CD4-positive, alpha-beta T cell treated with Interleukin-4 for 1 hour (primary cell): ENCODE data around the gene RALGPS1.
A peak's percentile ranks its signal among the peaks of the same experiment; 100 is the strongest.

ENCODE experiments used
- DNase-seq, 2 donors: peaks; one replicate each; pipeline ENCODE4 v3.0.0-alpha.2; 2020 to 2022

Gene RALGPS1

DNA sequence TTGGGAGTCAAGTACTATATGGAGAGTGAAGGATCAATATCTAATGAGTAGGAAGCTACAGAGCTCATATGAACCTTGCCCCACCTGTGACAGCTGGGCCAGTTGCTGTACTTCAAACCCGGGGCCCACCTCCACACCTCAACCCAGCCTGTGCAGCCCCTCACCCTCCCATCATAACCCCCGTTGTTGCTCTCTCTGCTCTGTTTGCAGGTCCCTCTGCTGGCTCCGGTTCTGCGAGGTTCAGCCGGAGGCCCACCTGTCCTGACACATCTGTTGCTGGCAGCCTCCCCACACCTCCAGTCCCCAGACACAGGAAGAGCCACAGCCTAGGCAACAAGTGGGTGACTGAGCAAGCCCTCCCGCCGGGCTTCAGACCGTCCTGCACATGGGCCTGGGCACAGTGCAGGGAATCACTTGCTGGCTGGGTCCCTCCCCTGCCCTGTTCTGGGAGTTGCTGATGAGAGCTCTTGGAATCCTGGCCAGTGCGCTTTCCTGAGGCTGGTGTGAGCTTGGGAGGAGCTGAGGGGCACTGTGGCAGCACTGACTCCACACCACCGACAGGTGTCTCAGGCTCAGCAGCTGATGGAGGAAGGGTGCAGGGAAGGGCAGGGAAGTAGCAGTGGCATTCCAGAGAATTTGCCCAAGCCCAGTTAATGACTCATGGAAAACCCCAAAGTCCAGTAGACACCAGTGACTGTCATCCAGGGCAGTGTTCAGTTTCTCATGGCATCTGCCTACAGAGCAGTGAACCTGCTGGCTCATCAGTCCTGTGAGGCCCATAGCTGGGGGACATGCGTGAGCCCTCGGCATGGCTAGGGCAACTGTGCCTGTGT, 280.5 kb downstream of the RALGPS1 start:
- no peak for DNase-seq

DNA sequence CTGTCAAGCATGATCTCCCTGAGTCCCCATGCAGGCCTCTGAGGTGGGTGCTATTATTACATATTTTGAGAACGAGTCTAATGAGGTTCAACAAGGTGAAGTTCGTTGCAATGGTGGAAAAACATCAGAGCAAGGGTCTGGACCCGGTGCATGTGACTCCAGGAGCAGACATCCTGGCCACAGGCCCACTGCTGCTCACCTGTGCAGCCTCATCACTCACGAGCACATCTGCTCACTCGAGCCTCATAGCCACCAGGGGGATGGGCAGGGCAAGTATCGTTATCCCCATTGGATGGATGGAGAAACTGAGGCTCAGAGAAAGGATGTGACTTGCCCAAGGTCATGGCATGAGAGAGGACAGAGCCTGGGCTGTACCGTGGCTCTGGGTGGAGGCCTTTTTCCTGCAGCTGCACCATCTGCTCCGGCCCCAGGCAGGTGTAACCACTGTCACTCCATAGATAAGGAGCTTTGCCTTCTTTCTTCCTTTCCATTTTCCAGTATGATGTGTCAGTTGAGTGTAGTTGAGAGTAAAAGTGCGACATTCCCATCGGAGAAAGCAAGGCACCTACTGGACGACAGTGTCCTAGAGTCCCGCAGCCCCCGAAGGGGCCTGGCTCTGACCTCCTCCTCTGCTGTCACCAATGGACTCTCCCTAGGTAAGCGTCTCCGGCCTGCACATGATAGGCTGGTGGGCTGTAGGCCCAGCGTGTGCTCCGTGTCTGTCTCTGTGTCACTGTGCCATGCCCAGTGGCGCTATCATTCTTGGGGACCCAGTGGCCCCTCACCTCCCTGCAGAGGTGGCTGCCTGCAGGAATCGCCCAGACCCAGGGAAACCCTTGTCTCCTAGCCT, 281.6 kb downstream of the RALGPS1 start:
- DNase-seq = no peak

DNA sequence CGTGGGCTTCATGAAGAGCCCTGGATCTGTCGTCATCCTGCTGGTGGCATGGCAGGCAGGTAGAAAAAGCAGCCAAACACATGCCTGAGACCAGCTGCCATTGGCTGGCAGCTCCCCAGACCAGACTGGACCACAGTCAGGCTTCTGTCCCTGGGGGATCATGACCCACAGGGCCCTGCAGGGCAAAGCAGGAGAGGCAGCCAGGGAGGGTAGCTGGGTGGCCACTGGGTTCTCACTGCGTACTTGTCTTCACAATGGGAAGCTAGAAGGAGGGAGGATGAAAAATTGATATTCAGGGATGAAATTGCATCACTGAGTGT, 282.2 kb downstream of the RALGPS1 start:
- DNase-seq = no peak

DNA sequence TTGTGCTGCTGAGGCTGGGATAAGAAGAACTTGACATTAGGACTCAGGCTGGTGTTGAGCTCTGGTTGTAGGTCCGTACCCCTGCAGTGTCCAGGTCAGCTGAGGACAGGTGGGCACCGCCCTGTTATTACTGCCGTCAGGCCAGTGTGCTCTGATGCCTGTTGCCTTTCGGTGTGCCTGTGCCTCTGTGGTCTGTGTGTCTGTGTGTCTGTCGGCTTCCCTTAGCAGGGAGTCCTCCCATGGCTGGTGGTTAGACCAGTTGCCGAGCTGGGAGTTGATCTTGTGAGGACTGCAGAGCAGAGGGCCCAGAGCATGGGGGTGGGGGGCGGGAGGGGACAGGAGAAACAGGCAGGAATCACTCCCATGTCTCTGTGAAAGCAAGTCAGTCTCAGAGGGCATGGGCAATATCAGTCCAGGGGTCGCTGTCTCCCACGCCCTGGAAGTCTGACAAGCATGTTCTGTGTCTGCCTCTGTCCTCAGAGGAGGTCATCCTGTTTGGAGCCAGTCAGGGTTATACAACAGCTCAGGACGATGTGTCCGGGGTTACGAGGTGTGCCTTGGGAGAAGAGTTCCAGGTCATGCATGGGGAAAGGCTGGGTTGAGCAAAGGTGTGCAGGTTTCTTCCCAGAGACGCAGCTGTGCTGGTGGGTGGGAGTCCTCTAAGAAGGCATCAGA, 282.7 kb downstream of the RALGPS1 start:
- DNase-seq = no peak

DNA sequence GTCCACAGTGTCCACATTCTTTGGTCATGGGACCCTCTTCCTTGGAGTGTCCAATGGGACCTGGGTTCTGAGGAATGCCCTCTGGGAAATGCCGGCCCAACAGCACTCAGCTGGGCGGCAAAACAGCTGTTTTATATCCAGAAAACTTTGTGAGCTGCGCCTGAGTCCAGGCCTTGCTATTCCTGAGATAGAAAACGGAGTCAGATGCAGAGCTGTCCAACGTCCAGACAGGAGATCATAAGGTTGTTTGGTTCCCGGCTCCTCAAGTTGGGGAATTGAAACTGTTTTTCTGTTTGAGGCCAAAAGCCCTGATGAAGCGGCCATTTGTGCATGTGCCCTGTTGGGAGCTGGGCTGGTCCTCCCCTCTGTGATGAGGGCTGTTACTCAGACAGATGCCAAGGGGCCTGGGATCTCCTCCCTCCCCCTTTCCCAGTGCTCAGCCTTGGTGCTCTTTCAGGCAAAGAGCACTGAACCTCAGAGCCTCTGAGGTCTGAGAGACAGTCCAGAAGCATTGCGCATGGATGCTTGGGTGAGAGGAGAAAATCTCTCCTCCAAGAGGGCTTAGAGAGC, 283.4 kb downstream of the RALGPS1 start:
- no peak for DNase-seq

DNA sequence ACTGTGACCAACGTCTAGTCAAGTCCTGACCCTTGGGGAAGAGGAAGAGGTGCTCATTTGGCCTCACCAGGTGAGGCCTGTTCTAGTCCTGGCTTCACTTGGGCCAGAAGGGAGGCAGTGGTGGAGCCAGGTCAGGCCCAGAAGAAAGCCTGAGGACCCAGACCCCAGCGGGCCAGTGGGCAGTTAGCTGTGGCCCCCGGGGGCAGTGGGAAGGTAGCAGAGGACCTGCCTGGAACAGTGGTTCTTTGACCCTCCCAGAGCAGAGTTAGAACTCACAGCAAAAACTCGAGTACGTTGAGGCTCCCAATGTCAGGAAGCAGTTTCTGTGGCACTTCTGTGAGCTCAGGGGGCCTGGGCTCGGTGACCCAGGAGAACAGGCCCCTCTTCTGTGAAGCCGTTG, 284.0 kb downstream of the RALGPS1 start:
- DNase-seq = no peak

DNA sequence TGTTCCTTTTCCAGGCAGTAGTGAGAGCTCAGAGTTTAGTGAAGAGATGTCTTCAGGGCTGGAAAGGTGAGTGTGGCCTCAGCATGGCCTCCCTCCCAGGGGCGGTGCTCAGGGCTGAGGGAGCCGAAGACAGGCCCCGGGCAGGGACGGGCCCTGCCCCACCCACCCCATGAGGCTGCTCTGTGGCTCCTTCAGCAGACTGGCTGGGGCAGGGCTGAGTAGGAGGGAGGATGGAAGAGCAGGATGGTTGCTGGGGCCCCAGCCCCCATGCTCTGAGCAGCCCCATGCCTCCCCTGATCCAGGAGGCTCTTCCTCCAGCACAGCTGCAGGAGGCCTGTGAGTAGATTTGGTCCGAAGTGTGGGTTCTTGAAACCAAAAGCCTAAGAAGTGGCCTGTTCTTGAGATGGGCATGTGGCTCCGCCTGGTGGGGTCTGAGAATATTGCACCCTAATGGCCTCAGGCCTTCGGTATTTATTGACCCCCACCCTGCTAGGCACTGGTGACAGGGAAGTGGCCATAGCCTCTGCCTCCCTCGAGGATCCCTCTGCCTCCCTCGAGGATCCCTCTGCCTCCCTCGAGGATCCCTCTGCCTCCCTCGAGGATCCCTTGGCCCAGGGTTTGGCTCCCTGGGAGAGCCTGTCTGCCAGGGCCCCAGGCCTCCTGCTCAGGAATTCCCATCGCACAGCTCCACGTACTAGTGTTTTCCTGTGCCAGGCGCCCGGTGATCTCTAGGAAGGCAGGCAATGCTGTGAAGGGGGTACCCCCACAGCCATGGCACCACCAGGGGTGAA, 284.6 kb downstream of the RALGPS1 start:
- DNase-seq = peak; percentile 75 to 77

DNA sequence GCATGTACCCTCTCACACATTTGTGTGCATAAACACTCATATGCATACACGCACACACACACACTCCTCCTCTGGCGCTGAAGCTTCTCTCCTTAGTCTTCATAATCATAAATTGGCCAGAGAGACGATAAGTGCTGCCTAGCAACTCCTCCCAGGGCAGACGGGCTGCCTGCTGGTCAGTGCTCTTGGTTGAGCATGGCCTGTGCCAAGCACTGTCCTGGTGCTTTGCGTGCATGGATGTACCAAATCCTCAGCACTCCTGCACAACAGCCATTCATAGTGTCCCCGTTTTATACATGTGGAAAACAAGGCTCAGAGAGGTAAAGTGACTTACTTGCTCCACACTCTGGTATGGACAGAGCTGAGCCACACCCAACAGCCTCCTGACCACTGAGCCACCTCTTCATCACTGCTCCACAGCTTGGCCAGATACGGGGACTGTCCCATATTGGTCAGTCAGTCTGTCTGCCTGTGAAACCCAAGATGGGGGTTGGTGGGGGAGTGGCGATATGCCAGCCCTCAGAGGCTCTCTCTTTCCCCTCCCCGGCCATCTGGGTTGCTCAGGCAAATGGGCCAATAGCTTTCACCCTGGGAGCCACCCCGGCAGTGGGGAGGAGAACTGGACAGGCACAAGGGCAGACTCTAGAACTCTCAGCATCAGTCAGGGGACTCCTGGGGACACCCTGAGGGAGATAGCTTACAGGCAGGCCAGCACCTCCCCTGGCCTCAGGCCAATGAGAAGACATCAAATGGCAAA, 285.7 kb downstream of the RALGPS1 start:
- no peak for DNase-seq

DNA sequence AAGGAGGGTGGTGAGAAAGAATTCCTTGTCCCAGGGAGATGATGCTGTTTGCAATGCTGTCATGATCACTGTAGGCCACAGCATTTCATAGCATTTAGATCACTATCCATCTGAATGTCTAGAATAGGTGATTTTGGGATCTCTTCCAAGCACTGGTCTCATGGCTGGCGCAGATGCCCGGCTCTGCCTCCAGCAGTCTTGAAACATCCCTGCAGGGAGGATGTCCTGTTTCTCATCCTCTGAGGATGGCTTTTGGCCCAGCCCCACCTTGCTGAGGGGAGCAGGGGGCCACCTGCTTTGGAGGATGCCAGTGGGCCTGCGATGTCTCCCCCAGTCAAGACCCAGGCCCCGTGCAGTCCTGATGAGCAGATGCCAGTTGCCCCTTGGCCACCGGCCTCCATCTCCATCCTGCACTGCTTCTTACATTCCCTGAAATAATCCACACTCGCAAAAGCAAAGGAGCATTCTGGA, 286.5 kb downstream of the RALGPS1 start:
- no peak for DNase-seq

DNA sequence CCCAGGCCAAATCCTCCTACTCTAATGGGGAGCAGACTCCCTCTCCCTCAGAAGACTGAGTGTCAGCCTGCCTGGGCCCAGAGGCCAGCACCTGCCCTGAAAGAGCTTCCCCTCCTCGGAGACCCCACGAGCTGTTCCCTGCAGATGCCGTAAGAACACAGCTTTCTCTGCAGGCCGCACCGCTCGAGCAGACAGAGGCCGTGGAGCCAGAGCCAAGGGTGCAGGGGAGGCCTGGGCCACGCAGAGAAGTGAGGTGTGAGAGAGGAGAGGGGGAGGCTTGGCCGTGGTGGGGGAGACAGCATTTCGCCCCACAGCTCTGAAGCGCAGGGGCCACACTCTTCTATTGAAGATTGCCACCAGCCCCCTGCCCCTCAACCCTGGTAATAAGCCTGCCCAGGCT, 287.1 kb downstream of the RALGPS1 start:
- no peak for DNase-seq

DNA sequence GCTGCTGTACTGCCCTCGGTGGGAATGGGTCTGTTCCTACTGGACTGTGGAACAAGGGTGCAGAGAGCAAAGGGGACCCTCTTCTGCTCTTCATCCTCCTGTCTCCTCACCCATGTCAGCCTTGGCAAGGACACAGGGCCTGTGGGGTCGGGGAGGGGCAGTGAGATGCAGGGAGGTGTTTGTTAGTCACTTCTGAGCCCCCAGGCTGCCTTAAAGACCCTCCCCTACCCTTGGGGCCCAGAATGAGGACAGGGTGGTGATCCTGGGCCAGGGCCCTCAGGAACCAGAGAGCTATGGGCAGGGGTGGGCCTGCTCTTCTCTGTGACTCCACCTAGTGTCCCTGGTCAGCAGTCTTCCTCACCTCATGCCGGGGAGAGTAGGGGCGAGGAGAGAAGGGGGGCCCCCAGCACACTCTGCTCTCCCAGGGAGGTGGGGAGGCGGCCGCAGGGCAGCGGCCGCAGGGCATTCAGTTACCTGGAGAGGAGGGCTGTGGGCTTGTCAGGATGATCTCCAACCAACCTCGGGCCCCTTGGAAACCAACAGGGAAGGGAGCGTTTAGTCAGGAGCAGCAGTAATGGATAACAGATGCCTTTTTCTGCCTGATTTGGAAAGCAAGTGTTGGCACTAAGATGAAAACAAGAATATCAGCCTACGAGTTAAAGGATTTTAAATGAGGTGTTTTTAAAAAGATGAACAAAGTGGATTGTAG, 288.0 kb downstream of the RALGPS1 start:
- no peak for DNase-seq

DNA sequence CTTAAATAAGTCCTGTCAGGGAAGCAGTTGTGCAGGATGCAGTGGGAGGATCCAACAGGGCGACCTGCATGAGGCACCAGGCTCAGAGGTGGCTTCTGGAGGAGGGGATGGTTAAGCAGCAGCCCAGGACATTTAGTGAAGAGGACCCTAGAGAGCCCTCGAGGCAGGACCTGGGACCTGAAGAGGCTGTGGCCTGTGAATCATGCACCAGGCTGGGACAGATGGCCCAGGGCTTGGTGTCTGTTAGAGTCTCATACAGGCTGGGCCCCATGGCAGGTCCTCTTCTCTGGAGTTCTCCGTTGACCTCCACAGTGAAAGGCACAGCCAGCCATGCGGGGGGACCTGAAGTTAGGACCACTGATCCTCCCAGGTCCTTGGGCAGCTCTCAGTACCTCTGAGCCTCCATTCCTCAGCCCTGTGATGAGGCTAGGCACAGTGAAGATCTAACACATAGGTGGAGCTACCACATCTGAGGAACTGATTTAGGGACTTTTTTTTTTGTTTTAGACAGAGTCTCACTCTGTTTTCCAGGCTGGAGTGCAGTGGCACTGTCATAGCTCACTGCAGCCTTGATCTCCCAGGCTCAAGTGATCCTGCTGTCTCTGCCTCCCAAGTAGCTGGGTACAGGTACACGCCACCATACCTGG, 289.2 kb downstream of the RALGPS1 start:
- DNase-seq = no peak

DNA sequence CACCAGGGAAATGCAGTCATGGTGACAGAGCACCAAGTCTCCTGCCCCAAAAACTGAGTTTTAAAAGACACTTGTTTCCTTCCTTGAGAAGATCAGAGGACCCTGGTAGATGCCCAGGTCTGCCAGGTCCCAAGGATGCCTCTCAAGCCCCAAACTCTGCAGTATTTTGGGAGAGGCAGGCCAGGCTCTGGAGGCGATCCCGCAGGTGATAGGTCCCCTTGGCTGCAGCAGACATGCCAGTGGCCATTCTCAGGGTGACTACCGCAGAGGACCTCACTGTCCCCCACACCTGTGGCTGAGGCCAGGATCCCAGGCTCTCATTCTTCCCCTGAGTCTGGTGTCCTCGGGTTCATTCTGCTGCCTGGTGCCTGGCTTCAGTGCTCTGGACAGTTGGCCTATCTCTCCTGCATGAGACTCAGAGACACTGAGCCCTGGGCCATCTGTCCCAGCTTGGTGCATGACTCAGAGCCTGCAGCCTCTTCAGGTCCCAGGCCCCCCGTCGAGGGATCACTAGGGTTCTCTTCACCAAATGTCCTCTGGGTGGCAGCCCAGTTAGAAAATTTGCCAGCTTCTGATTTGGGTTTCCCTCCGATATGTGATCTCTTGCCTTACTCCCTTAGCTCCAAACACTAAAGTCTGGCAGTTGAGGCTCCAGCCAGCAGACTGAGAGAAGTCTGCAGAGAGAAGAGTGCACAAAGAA, 290.3 kb downstream of the RALGPS1 start:
- no peak for DNase-seq

DNA sequence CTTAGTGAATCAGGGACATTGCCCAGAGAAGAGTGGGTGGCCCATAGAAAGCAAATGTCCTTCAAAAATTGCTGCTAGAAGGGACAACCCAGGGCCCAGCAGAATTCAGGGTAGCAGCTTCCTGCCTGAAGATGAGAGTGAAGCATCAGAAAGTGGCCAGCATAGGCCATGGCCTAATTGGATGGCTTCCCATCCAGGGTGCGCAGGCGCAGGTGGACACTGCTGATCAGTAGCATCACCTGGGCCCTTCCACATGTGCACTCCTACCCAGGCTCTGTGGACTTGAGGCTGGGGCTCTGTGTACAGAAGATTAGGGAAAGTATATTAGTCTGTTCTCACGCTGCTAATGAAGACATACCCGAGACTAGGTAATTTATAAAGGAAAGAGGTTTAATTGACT, 291.4 kb downstream of the RALGPS1 start:
- no peak for DNase-seq

DNA sequence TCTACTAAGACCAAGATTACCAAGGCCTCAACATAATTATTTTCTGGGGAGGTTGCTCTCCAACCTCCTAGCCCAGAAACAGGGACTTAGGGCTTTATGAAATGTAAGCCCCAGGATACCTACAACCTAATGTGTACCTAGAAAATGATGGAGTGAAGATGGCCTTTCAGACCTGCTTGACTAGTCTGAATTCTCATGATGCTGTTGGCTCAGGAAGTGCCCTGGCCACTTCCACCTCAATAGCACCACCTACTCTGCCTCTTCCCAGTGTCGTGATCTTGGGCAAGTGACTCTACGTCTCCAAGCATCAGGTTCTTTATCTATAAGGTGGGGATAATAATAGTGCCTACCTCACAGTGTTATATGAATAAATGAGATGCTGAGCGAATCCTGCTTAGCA, 292.1 kb downstream of the RALGPS1 start:
- DNase-seq = no peak

DNA sequence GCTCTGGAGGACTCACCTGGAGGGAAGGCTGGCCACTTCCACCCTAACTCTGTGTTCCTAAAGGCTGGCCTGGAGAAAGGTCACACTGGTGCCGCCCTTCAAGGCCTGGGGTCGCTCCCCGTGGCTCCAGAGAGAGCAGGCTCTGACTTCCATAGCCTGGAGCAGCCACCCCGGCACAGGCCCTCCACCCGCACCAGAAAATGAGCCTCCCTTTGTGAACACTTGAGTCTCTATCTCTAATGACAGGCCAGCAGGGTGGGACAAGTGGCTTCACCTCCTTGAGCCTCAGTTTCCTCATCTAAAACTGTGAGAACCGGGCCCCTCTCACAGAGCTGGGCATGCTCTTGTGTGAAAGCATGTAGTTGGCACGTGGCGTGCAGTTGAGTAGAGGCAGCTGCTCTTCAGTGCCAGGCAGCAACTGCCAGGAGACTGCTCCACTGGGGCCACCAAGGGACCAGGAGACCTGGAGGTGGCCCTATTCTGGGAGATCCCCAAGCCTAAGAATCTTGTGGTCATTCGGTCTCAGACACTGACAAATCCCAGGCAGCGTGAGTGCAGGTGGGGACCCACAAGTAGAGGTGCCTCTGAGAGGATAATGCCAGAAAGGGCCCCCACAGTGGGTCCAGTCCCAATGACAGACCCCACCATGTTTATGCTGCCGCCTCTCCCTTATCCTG, 293.3 kb downstream of the RALGPS1 start:
- DNase-seq = no peak

DNA sequence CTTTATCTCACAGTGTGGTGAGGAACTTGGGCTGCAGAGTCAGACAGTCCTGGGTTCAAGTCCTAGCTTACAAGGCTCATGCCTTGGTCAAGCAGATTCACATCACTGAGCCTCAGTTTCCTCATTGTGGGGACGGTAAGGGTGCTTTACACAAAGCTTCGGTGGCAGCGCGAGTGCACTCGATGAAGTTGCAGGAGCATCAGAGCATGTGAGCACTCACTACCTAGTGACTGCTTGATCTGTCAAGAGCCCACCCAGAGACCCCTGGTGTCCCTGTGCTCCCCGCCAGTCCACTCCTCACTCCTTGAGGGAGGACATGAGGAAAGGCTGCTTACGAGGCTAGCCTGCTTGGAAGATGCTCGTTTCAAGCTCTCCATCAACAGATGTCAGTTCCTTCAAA, 293.8 kb downstream of the RALGPS1 start:
- no peak for DNase-seq

DNA sequence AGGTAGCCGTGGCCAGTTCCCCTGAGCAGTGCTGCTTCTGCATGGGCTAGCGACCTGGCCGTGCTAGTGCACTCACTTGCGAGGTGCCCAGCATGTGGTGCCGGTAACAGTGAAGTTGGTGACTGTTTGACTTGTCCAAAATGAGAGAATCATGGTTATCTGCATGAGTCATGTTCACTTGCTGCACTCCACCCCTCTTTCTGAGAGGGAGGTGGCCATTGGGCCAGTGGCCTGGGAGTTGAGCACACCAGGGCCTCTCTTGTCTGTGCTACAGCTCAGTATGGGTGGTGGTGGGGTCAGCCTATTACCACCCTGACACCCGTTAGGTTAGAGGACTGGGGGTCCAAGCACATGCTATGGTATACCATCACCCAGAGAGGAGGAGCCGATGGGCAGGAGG, 294.6 kb downstream of the RALGPS1 start:
- no peak for DNase-seq

DNA sequence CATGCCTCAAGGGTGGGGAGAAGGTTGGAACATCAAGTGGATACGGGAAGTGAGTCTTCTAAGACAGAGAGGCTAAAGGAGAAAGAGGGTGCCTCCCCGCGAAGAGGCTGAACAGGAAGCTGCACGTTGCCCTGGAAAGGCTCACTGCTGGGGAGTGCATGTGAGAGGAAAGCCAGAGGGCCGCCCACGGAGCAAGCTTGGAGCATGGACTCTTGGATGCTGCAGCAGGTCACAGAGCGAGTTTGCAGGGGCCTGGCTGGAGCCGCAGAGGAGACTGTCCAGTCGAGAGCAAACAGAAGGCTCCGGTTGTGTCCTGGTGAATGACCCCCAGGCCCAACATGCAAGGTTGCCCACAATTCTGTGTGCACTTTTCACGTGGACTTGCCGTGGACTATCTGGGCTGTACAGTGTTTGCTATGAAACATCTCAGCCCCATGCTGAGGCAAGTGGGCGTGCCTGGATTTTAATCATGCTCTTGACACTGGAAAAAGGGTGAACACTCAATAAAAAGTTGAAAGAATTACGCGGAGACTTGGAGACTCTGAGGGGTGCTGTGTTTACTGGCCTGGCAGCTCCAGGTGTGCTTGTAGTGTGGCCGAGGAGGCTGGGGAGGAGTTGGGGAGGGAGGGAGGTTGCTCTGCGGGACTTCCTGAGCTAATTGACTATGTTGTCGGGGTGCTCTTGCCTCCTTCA, 295.5 kb downstream of the RALGPS1 start:
- no peak for DNase-seq
